HUES64 (cell line): Measurements from ENCODE around the gene MED1. TPM values are rescaled to one million over a fixed set of nuclear protein-coding genes. Genes with fewer than 3 reads are reported as not detected.
A peak's percentile ranks its signal among the peaks of the same experiment; 100 is the strongest.
"Not testable (repeated sequence)": the region's sequence is repeated elsewhere in the genome, so short reads cannot be mapped to it uniquely, and the experiment has no call there.

ENCODE experiments used
- H3K27ac ChIP-seq: 2 replicates; pipeline ENCODE4 v1.7.0; 2013; ENCODE audit warnings: low read depth, low read length, inconsistent platforms
- H3K27me3 ChIP-seq: 2 replicates; pipeline ENCODE4 v1.6.1; 2013; ENCODE audit warnings: mild to moderate bottlenecking, low read length; ENCODE audit not compliant: insufficient read depth
- H3K36me3 ChIP-seq: 2 replicates; pipeline ENCODE4 v1.6.1; 2013; ENCODE audit warnings: mild to moderate bottlenecking, low read length; ENCODE audit not compliant: insufficient read depth
- H3K4me1 ChIP-seq: 2 replicates; pipeline ENCODE4 v1.6.1; 2013; ENCODE audit warnings: mild to moderate bottlenecking, low read length, moderate library complexity; ENCODE audit not compliant: insufficient read depth
- H3K4me3 ChIP-seq: 2 replicates; pipeline ENCODE4 v1.5.1; 2013; ENCODE audit warnings: mild to moderate bottlenecking, low read length, moderate library complexity
- H3K9ac ChIP-seq: 2 replicates; pipeline ENCODE4 v1.6.1; 2013; ENCODE audit warnings: mild to moderate bottlenecking, low read depth, low read length
- H3K9me3 ChIP-seq: 2 replicates; pipeline ENCODE4 v1.6.1; 2013; ENCODE audit warnings: low read depth, low read length; ENCODE audit not compliant: insufficient read depth
- WGBS: fragments of 150-250, 120-280 bp; methylation state at CpG from one replicate; pipeline ENCODE4 v1.1.7; 2013; ENCODE audit warnings: missing lambda C conversion rate; 5-methylcytosine and 5-hydroxymethylcytosine counted together
- polyA plus RNA-seq, 2 experiments: library from polyadenylated mRNA; stranded (reverse); fragments of 50-300 nt; gene quantifications; one replicate each; pipeline ENCODE4 v1.2.3, GENCODE V29; 2013

MED1 gene
- 35.9 TPM for polyA plus RNA-seq (2013, experiment 1 of 2)
- polyA plus RNA-seq (2013, experiment 2 of 2): 37.2 TPM

GRCh38 chr17:39450847-39451581, at the start of gene MED1:
Gene MED1, minus strand, starts transcription at chr17:39451263. Its CDS starts 201 bp downstream, at chr17:39451062.
- Histone ChIP-seq H3K27ac (peak within 1 kb of the TSS; percentile 89), H3K27me3 (no peaks in the 10 kb centered on the region), H3K9ac (peak within 1 kb of the TSS; percentile 98), H3K9me3 (no peaks in the 10 kb centered on the region), H3K36me3 (peaks cover 24% of the 10 kb centered on the region), H3K4me1 (no peaks in the 10 kb centered on the region), H3K4me3 (peak within 1 kb of the TSS; percentile 86)
- WGBS: under 1% methylated on average over 37 of the region's 37 CpGs

GRCh38 chr17:39496921-39497320, 45.9 kb upstream of the MED1 start:
- H3K27ac ChIP-seq, H3K27me3 ChIP-seq, H3K4me3 ChIP-seq, H3K9ac ChIP-seq, H3K9me3 ChIP-seq, H3K4me1 ChIP-seq: not testable (repeated sequence)
- H3K36me3 ChIP-seq: peaks cover 88% of the 10 kb centered on the region
- 95% methylated on average over 12 of the region's 12 CpGs for WGBS

GRCh38 chr17:39487946-39488345, 36.9 kb upstream of the MED1 start:
- no peak overlapping the region for H3K9ac ChIP-seq
- WGBS: 97% methylated on average over 4 of the region's 4 CpGs
- no peak overlapping the region for H3K4me3 ChIP-seq
- no peak overlapping the region for H3K27ac ChIP-seq
- H3K4me1 ChIP-seq: no peaks in the 10 kb centered on the region
- H3K27me3 ChIP-seq: no peaks in the 10 kb centered on the region
- H3K36me3 ChIP-seq: peaks cover 56% of the 10 kb centered on the region
- no peaks in the 10 kb centered on the region for H3K9me3 ChIP-seq

- H3K4me3 ChIP-seq, H3K9me3 ChIP-seq, H3K9ac ChIP-seq, H3K27me3 ChIP-seq, H3K27ac ChIP-seq, H3K4me1 ChIP-seq: not testable (repeated sequence)
- H3K36me3 ChIP-seq: peaks cover 55% of the 10 kb centered on the region
- WGBS: 87% methylated on average over 3 of the region's 3 CpGs
These were observed 36.4 kb upstream of the MED1 start for GRCh38 chr17:39487490-39487889.

- Histone ChIP-seq H3K9ac (no peak overlapping the region), H3K27me3 (no peaks in the 10 kb centered on the region), H3K9me3 (no peaks in the 10 kb centered on the region), H3K4me3 (no peak overlapping the region), H3K27ac (no peak overlapping the region), H3K36me3 (peaks cover 53% of the 10 kb centered on the region), H3K4me1 (no peaks in the 10 kb centered on the region)
- WGBS: 95% methylated on average over 2 of the region's 2 CpGs
These were observed 35.2 kb upstream of the MED1 start for GRCh38 chr17:39486242-39486641.

GRCh38 chr17:39485555-39485954, 34.5 kb upstream of the MED1 start:
- H3K36me3 ChIP-seq: peaks cover 52% of the 10 kb centered on the region
- H3K9me3 ChIP-seq: no peaks in the 10 kb centered on the region
- 93% methylated on average over 5 of the region's 5 CpGs for WGBS
- H3K4me1 ChIP-seq: no peaks in the 10 kb centered on the region
- no peak overlapping the region for H3K9ac ChIP-seq
- H3K27ac ChIP-seq: no peak overlapping the region
- H3K27me3 ChIP-seq: no peaks in the 10 kb centered on the region
- no peak overlapping the region for H3K4me3 ChIP-seq

- no peak overlapping the region for H3K4me3 ChIP-seq
- H3K9me3 ChIP-seq: no peaks in the 10 kb centered on the region
These were observed 33.1 kb upstream of the MED1 start for GRCh38 chr17:39484178-39484577.

GRCh38 chr17:39483506-39483905, 32.4 kb upstream of the MED1 start:
- no peak overlapping the region for H3K27ac ChIP-seq
- H3K27me3 ChIP-seq: no peaks in the 10 kb centered on the region
- H3K4me1 ChIP-seq: no peaks in the 10 kb centered on the region
- peaks cover 57% of the 10 kb centered on the region for H3K36me3 ChIP-seq
- 94% methylated on average over 1 of the region's 6 CpGs for WGBS
- no peak overlapping the region for H3K4me3 ChIP-seq
- no peak overlapping the region for H3K9ac ChIP-seq
- no peaks in the 10 kb centered on the region for H3K9me3 ChIP-seq

More at GRCh38 chr17:39484178-39484577, 33.1 kb upstream of the MED1 start:
- H3K27me3 ChIP-seq: no peaks in the 10 kb centered on the region
- 97% methylated on average over 2 of the region's 2 CpGs for WGBS
- H3K27ac ChIP-seq: no peak overlapping the region
- H3K9ac ChIP-seq: no peak overlapping the region
- H3K36me3 ChIP-seq: peaks cover 56% of the 10 kb centered on the region
- H3K4me1 ChIP-seq: no peaks in the 10 kb centered on the region

GRCh38 chr17:39479631-39480030, 28.6 kb upstream of the MED1 start:
- H3K27ac ChIP-seq, H3K4me3 ChIP-seq, H3K9me3 ChIP-seq, H3K27me3 ChIP-seq, H3K4me1 ChIP-seq, H3K9ac ChIP-seq: not testable (repeated sequence)
- H3K36me3 ChIP-seq: peaks cover 72% of the 10 kb centered on the region
- 96% methylated on average over 8 of the region's 8 CpGs for WGBS

- WGBS: 94% methylated on average over 7 of the region's 7 CpGs
- no peak overlapping the region for H3K4me3 ChIP-seq
- no peaks in the 10 kb centered on the region for H3K9me3 ChIP-seq
- H3K9ac ChIP-seq: no peak overlapping the region
- H3K4me1 ChIP-seq: no peaks in the 10 kb centered on the region
- H3K36me3 ChIP-seq: peaks cover 78% of the 10 kb centered on the region
- no peak overlapping the region for H3K27ac ChIP-seq
- H3K27me3 ChIP-seq: no peaks in the 10 kb centered on the region
These were observed 22.2 kb upstream of the MED1 start for GRCh38 chr17:39473310-39473709.

- WGBS: 98% methylated on average over 10 of the region's 11 CpGs
- H3K4me1 ChIP-seq, H3K27me3 ChIP-seq, H3K4me3 ChIP-seq, H3K9me3 ChIP-seq, H3K27ac ChIP-seq, H3K9ac ChIP-seq: not testable (repeated sequence)
- H3K36me3 ChIP-seq: peaks cover 50% of the 10 kb centered on the region
These were observed 17.5 kb upstream of the MED1 start for GRCh38 chr17:39468610-39469009.
